Fibroblast of the conjunctiva (primary cell): Measurements from ENCODE around the gene RSPRY1.
"Not testable (repeated sequence)": the region's sequence is repeated elsewhere in the genome, so short reads cannot be mapped to it uniquely, and the experiment has no call there.

ENCODE experiments used
- DNase-seq: peaks from one replicate; pipeline ENCODE4 v3.0.0-alpha.2; 2010; ENCODE audit warnings: low read depth

The RSPRY1 gene

GRCh38 chr16:57271867-57272495, 85.9 kb downstream of the RSPRY1 start:
- DNase-seq = no peak

- no peak for DNase-seq
These were observed 87.2 kb downstream of the RSPRY1 start for GRCh38 chr16:57273359-57273758.

- DNase-seq = no peak
These were observed 87.7 kb downstream of the RSPRY1 start for GRCh38 chr16:57273826-57274225.

DNA sequence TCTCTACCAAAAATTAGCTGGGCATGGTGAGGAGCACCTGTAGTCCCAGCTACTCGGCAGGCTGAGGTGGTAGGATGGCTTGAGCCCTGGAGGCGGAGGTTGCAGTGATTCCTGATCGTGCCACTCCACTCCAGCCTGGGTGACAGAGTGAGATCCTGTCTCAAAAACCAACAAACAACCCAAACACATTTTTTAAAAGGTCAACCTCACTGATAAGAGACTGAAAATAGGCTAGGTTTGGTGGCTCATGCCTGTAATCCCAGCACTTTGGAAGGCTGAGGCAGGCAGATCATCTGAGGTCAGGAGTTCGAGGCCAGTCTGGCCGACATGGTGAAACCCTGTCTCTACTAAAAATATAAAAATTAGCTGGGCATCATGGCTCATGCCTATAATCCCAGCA, 89.8 kb downstream of the RSPRY1 start:
- DNase-seq = not testable (repeated sequence)

DNA sequence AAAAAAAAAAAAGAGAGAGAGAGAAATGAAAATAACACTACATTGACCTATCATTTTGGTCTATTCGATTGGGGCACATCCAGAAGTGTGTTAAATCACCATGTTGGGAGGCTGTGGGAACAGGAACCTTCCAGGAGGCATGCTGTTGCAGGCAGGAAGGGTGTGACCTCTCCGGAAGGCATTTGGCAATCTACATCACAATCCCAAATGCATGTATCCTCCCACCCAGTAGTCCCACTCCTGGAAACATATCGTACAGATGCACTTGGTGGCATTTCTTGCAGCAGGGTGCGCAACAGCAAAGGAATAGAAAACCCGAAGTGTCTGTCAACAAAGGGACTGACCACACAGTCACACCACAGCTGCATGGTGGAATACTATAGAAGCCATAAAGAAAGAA, 90.5 kb downstream of the RSPRY1 start:
- no peak for DNase-seq

- no peak for DNase-seq
These were observed 91.5 kb downstream of the RSPRY1 start for GRCh38 chr16:57277586-57277985.

DNA sequence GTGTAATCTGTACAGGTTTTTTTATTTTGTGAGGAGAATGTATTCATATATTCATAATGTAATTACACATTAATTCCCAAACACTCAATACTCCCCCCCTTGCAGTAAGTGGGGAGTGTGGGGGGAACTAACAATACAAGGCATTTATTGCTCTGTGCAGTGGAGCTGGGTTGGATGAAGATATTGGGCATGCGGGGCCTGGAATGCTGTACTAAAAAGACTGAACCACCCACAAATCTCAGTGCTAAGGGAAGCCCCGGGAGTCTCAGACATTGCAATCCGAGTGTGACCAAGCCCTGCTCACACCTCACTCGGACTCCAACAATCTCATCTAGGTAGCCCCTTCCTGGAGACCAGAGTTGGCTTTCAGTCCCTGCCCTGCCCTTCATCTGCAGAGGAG, 92.4 kb downstream of the RSPRY1 start:
- DNase-seq = no peak

DNA sequence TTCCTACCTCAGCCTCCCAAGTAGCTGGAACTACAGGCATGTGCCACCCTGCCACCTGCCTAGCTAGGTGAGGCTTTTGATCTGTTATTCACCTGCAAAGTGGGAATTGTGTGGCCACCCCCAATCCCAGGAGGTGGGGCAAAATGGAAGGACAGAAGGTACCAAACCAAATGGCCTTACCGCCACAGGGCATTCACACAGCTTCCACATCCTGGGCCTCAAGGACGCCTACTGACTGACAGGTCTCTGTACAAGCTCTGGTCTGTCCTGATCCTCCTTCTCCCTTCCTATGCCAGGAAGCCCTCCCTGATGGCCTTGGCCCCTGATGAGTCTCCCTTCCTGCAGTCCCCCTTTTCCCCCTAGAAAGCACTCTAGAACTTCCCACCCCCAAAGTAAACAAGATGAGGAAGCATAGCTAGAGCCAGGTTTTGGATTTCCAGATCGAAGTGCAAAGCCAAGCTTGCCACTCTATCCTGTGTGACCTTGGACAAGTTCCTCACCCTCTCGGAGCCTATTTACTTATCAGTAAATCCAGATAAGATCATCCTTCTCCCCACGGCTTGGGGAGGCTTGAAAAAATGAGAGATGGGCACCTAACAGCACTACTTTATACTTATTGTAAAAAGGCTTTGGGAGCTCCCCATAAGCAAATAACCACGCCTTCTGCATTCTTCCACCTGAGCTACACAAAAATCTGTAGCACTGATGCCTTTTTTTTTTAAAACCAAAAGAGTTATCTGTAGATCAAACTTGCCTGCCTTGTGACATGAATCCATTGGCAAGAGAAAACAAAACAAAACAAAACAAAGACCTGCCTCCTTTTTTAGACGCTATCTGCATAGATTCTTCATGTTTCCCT, 93.9 kb downstream of the RSPRY1 start:
- DNase-seq = no peak

- DNase-seq = no peak
These were observed 95.7 kb downstream of the RSPRY1 start for GRCh38 chr16:57281791-57282190.

- no peak for DNase-seq
These were observed 96.5 kb downstream of the RSPRY1 start for GRCh38 chr16:57282510-57283213.

DNA sequence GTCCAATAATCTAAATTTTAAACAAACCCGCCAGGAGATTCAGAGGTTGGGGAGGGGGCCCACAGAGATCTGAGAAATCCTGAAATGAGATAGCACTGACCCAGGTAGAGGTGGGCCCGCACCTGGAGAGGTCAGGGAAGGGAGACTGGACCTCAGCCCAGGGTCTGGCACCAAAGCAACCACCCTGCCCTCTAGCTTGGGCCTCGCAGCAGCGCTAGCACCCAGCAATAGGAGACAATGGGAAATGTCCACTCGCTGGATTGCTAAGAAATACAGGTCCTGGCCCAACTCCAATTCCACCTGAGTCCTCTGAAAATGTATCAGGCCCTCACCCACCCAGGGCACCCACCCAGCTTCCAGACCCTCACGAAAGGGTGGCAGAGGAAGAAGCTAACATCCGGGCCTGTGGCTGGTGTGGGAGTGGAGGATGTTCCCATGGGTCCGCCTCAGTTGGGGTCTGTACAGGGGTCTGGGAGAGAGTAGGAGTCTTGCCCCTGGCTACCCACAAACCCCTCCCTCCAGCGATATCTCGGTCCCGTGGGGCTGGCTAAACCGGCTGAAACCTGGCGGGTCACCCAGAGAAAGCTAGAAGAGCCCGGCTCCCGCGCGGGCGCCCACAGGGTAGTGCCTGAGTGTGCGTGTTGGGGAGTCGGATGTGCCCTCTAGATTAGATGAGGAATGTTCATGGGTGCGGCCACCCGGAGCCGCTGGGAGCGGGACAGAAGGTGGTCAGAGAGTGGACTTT, 97.3 kb downstream of the RSPRY1 start:
- no peak for DNase-seq

- DNase-seq = no peak
These were observed 97.8 kb downstream of the RSPRY1 start for GRCh38 chr16:57283959-57284208.

GRCh38 chr16:57284209-57284951, 98.3 kb downstream of the RSPRY1 start, which contains the start of gene PLLP:
PLLP (minus strand) TSS chr16:57284672; CDS start chr16:57284540, 132 bp downstream.
- no peak for DNase-seq

- no peak for DNase-seq
These were observed 98.8 kb downstream of the RSPRY1 start for GRCh38 chr16:57284952-57285363.

DNA sequence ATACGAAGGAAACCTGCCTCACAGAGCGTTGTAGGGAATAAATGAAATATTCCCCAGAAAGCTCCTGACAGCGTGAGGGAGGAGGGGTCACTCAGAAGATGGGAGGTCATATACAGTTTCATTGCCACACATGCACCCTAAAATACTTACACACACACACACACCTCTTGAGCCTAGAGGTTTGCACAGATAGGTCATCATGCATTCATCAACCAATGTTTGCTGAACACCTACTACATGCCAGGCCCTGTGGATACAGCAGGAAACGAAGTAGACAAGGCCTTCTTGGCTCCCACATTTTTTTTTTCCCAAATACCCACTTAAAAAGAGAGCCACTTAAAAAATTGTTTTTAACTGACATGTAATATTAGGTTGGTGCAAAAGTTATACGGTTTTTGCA, 99.2 kb downstream of the RSPRY1 start:
- no peak for DNase-seq

DNA sequence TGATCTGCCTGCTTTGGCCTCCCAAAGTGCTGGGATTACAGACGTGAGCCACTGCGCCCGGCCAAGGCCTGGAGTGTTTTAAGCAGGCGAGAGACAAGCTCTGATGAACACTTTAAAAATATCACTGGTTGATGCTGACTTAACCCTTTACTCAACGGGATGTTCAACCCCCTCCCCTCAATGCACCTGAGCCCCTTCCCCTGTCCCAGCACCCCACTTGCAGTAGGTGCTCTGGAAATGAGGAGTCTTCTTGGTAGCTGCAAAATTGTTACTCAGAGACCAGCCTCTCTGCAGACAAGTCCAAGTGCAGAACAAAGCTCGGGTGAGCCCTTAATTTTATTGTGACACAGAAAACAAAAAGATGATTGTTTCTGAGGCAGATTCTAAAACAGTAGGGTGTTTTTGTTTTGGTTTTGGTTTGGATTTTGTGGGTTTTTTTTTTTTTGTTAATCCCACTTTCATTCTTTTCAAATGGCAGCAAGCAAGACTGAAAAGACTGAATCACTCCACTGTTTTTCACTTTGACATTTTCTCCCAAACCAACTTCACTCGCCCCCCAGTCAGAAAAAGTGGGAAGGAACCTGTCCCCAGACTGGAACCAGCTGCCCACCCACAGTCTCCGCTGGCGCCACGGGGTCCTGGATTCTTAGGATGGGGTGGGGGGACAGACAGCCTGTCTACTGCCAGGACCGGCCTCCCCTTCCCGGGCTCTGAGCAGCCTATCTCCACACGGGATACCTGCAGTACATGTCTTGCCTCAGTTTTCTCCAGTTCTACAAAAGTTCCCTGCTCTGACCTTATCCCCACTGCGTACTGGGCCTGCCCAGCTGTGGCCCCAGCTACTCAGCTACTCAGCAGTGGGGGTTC, 103.5 kb downstream of the RSPRY1 start:
- DNase-seq = no peak
